HAP-1 (cell line): Measurements from ENCODE around the gene WDR59.
"Not testable (repeated sequence)": the region's sequence is repeated elsewhere in the genome, so short reads cannot be mapped to it uniquely, and the experiment has no call there.

Experiments used
- DNase-seq, 2 experiments: peaks; one replicate each; pipeline ENCODE4 v3.0.0-alpha.2; 2016 to 2020; ENCODE audit warnings: low spot score in 2 of 2
- H3K27me3 ChIP-seq: fragments of 250-450 bp; sonication (Bioruptor Pico); 2 replicates; pipeline ENCODE4 v1.5.1; 2020; ENCODE audit warnings: low read depth, mild to moderate bottlenecking, moderate library complexity
- H3K36me3 ChIP-seq: fragments of 250-450 bp; sonication (Bioruptor Pico); replicated peaks from 2 replicates; pipeline ENCODE4 v1.5.1; 2020; ENCODE audit warnings: mild to moderate bottlenecking
- H3K4me1 ChIP-seq: fragments of 250-450 bp; sonication (Bioruptor Pico); 2 replicates; pipeline ENCODE4 v1.5.1; 2020; ENCODE audit warnings: mild to moderate bottlenecking
- H3K4me3 ChIP-seq: fragments of 250-450 bp; sonication (Bioruptor Pico); 2 replicates; pipeline ENCODE4 v1.5.1; 2020; ENCODE audit warnings: mild to moderate bottlenecking, moderate library complexity
- H3K9me3 ChIP-seq: fragments of 250-450 bp; sonication (Bioruptor Pico); 2 replicates; pipeline ENCODE4 v1.5.1; 2020; ENCODE audit warnings: mild to moderate bottlenecking, moderate library complexity
- in situ Hi-C: fragments of 300-500 bp; cut with MboI; formaldehyde crosslinking; loops from 3 replicates; pipeline ENCODE4 v1.14.3; 2020; ENCODE audit warnings: low sequenced_read_pairs, inconsistent platforms, mixed read lengths

The WDR59 gene

GRCh38 chr16:74867281-74867849 lies 117.6 kb downstream of the WDR59 start:
- no peaks in the 10 kb centered on the region for H3K9me3 ChIP-seq
- peaks cover 13% of the 10 kb centered on the region for H3K4me1 ChIP-seq
- no peak for DNase-seq
- in situ Hi-C loops: no loop called here
- no peak overlapping the region for H3K4me3 ChIP-seq
- H3K36me3 ChIP-seq: no peaks in the 10 kb centered on the region
- H3K27me3 ChIP-seq: no peaks in the 10 kb centered on the region

GRCh38 chr16:74865922-74866598 lies 118.9 kb downstream of the WDR59 start:
- peak in 1 of 2 experiments; percentile 46 for DNase-seq
- in situ Hi-C loops: no loop called here
- Histone ChIP-seq H3K4me3 (no peak overlapping the region), H3K27me3 (no peaks in the 10 kb centered on the region), H3K9me3 (no peaks in the 10 kb centered on the region), H3K36me3 (no peaks in the 10 kb centered on the region), H3K4me1 (peaks cover 13% of the 10 kb centered on the region)

- no peaks in the 10 kb centered on the region for H3K36me3 ChIP-seq
- H3K9me3 ChIP-seq: no peaks in the 10 kb centered on the region
- peak; percentile 44 to 68 for DNase-seq
- peaks cover 11% of the 10 kb centered on the region; the same call in 1 of the 2 replicates for H3K4me1 ChIP-seq
- H3K27me3 ChIP-seq: no peaks in the 10 kb centered on the region
- in situ Hi-C loops: loop anchor here (5.0 kb wide), 1 partner anchor 155 kb away; no protein-coding TSS in a partner anchor
- H3K4me3 ChIP-seq: no peak overlapping the region
These were observed 122.1 kb downstream of the WDR59 start for GRCh38 chr16:74862743-74863244.

- Histone ChIP-seq H3K4me1 (no peaks in the 10 kb centered on the region), H3K36me3 (no peaks in the 10 kb centered on the region), H3K9me3 (no peaks in the 10 kb centered on the region), H3K27me3 (no peaks in the 10 kb centered on the region), H3K4me3 (no peak overlapping the region)
- in situ Hi-C loops: no loop called here
- DNase-seq: no peak
These were observed 132.4 kb downstream of the WDR59 start for GRCh38 chr16:74852500-74852875.

- Histone ChIP-seq H3K4me1 (no peaks in the 10 kb centered on the region), H3K9me3 (no peaks in the 10 kb centered on the region), H3K4me3 (no peak overlapping the region), H3K27me3 (no peaks in the 10 kb centered on the region), H3K36me3 (no peaks in the 10 kb centered on the region)
- in situ Hi-C loops: no loop called here
- DNase-seq: no peak
These were observed 134.9 kb downstream of the WDR59 start for GRCh38 chr16:74850027-74850426.

GRCh38 chr16:74847202-74847601 lies 137.7 kb downstream of the WDR59 start:
- Histone ChIP-seq H3K9me3 (no peaks in the 10 kb centered on the region), H3K27me3 (no peaks in the 10 kb centered on the region), H3K36me3 (no peaks in the 10 kb centered on the region), H3K4me3 (no peak overlapping the region), H3K4me1 (no peaks in the 10 kb centered on the region)
- in situ Hi-C loops: no loop called here
- no peak for DNase-seq

- Histone ChIP-seq H3K9me3 (no peaks in the 10 kb centered on the region), H3K27me3 (no peaks in the 10 kb centered on the region), H3K4me1 (no peaks in the 10 kb centered on the region), H3K36me3 (no peaks in the 10 kb centered on the region), H3K4me3 (no peak overlapping the region)
- in situ Hi-C loops: no loop called here
- no peak for DNase-seq
These were observed 138.2 kb downstream of the WDR59 start for GRCh38 chr16:74846714-74847113.

GRCh38 chr16:74844041-74844980 lies 140.6 kb downstream of the WDR59 start:
- H3K4me3 ChIP-seq: no peak overlapping the region
- no peak for DNase-seq
- in situ Hi-C loops: no loop called here
- H3K4me1 ChIP-seq: no peaks in the 10 kb centered on the region
- no peaks in the 10 kb centered on the region for H3K27me3 ChIP-seq
- H3K36me3 ChIP-seq: no peaks in the 10 kb centered on the region
- no peaks in the 10 kb centered on the region; the same call in 1 of the 2 replicates for H3K9me3 ChIP-seq

GRCh38 chr16:74843381-74844035 lies 141.4 kb downstream of the WDR59 start:
- H3K9me3 ChIP-seq, H3K36me3 ChIP-seq, H3K4me1 ChIP-seq, H3K27me3 ChIP-seq, DNase-seq, in situ Hi-C loops, H3K4me3 ChIP-seq: not testable (repeated sequence)

GRCh38 chr16:74842413-74842812 lies 142.5 kb downstream of the WDR59 start:
- no peak overlapping the region for H3K4me3 ChIP-seq
- H3K4me1 ChIP-seq: no peaks in the 10 kb centered on the region
- DNase-seq: no peak
- H3K27me3 ChIP-seq: no peaks in the 10 kb centered on the region
- no peaks in the 10 kb centered on the region for H3K36me3 ChIP-seq
- in situ Hi-C loops: no loop called here
- no peaks in the 10 kb centered on the region; the same call in 1 of the 2 replicates for H3K9me3 ChIP-seq

GRCh38 chr16:74841904-74842303 lies 143.0 kb downstream of the WDR59 start:
- Histone ChIP-seq H3K4me1 (no peaks in the 10 kb centered on the region), H3K36me3 (no peaks in the 10 kb centered on the region), H3K9me3 (no peaks in the 10 kb centered on the region; the same call in 1 of the 2 replicates), H3K27me3 (no peaks in the 10 kb centered on the region), H3K4me3 (no peak overlapping the region)
- in situ Hi-C loops: no loop called here
- DNase-seq: no peak

GRCh38 chr16:74841469-74841868 lies 143.5 kb downstream of the WDR59 start:
- no peaks in the 10 kb centered on the region; the same call in 1 of the 2 replicates for H3K9me3 ChIP-seq
- H3K4me1 ChIP-seq: no peaks in the 10 kb centered on the region
- no peak overlapping the region for H3K4me3 ChIP-seq
- H3K27me3 ChIP-seq: no peaks in the 10 kb centered on the region
- no peaks in the 10 kb centered on the region for H3K36me3 ChIP-seq
- no peak for DNase-seq
- in situ Hi-C loops: no loop called here

GRCh38 chr16:74837056-74837455 lies 147.9 kb downstream of the WDR59 start:
- no peak overlapping the region for H3K4me3 ChIP-seq
- in situ Hi-C loops: no loop called here
- H3K9me3 ChIP-seq: no peaks in the 10 kb centered on the region; the same call in 1 of the 2 replicates
- H3K27me3 ChIP-seq: no peaks in the 10 kb centered on the region
- no peaks in the 10 kb centered on the region for H3K4me1 ChIP-seq
- DNase-seq: peak in 1 of 2 experiments; percentile 28
- H3K36me3 ChIP-seq: no peaks in the 10 kb centered on the region
